ENCODE measurements around the gene JUN. TPM values are rescaled to one million over a fixed set of nuclear protein-coding genes. Genes with fewer than 3 reads are reported as not detected.

The JUN gene
- total RNA-seq, 2 donors from 2014 or later, result 15.1 to 16.3 TPM

DNA sequence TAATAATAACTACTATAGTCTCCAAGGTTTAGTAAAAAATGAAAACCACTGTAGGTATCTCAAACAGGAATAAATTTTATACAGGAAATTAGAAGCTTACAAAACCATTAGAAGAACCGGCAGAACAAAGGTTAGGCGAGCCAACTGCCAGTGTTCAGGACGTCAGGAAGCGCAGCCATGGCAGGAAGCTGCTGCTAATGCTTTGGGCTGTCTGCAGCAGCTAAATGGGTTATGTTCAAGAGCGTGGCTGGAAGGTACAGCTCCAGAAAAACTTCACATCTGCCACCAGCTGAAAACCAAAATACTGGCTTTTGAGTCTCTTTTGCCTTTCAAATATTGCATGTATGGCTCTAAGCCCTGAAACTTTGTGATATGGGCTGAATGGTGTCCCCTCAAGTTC lies 48.3 kb downstream of the JUN start:
- Histone ChIP-seq H3K4me3 (ENCODE audit: low read length) (no peak overlapping the region), H3K9me3 (ENCODE audit: control insufficient read depth, low read length) (peaks cover 9% of the 10 kb centered on the region), H3K36me3 (ENCODE audit: control insufficient read depth, insufficient read depth, low read length) (no peaks in the 10 kb centered on the region), H3K27ac (ENCODE audit: low read depth, low read length) (no peak overlapping the region), H3K27me3 (ENCODE audit: control insufficient read depth, insufficient read depth, low read length, poor library complexity, severe bottlenecking) (no peaks in the 10 kb centered on the region), H3K9ac (ENCODE audit: extremely low read depth, low read length, poor library complexity, severe bottlenecking) (no peak overlapping the region), H3K4me1 (ENCODE audit: control insufficient read depth, insufficient read depth, low read length) (no peaks in the 10 kb centered on the region)
- no peak for DNase-seq
- peaks cover 11% of the 10 kb centered on the region for H3K9me3 Mint-ChIP-seq
- H3K36me3 Mint-ChIP-seq (ENCODE audit: low read depth), result no peaks in the 10 kb centered on the region
- TF ChIP-seq, protein P1, sequence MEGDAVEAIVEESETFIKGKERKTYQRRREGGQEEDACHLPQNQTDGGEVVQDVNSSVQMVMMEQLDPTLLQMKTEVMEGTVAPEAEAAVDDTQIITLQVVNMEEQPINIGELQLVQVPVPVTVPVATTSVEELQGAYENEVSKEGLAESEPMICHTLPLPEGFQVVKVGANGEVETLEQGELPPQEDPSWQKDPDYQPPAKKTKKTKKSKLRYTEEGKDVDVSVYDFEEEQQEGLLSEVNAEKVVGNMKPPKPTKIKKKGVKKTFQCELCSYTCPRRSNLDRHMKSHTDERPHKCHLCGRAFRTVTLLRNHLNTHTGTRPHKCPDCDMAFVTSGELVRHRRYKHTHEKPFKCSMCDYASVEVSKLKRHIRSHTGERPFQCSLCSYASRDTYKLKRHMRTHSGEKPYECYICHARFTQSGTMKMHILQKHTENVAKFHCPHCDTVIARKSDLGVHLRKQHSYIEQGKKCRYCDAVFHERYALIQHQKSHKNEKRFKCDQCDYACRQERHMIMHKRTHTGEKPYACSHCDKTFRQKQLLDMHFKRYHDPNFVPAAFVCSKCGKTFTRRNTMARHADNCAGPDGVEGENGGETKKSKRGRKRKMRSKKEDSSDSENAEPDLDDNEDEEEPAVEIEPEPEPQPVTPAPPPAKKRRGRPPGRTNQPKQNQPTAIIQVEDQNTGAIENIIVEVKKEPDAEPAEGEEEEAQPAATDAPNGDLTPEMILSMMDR (conservative IDR thresholded peaks at IDR 0.05), result no peak
- peaks cover 1% of the 10 kb centered on the region for H3K27me3 Mint-ChIP-seq (ENCODE audit: insufficient read depth)
- H3K4me1 Mint-ChIP-seq, result peaks cover 22% of the 10 kb centered on the region
- H3K4me3 Mint-ChIP-seq, result no peak overlapping the region
- 96 to 97% methylated on average over 5 of the region's 5 CpGs for WGBS, 2 experiments (ENCODE audit: insufficient coverage in 1 of 2, insufficient read length in 1 of 2)
- no peak overlapping the region for H3K27ac Mint-ChIP-seq

DNA sequence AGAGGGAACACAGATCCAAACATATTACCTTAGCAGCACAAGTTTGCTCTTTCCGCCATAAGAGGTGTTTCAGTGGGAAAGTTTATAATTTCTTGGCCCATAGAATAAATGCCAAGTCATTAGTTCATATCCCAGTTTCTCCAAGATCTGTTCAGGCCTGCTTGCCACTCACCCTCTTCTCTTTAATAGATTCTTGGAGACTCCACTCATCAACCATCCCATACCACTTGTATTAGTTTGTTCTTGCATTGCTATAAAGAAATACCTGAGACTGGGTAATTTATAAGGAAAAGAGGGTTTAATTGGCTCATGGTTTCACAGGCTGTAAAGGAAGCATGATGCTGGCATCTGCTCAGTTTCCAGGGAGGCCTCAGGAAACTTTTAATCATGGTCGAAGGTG lies 49.2 kb downstream of the JUN start:
- Histone ChIP-seq H3K27ac (ENCODE audit: low read depth, low read length) (no peak overlapping the region), H3K36me3 (ENCODE audit: control insufficient read depth, insufficient read depth, low read length) (no peaks in the 10 kb centered on the region), H3K27me3 (ENCODE audit: control insufficient read depth, insufficient read depth, low read length, poor library complexity, severe bottlenecking) (no peaks in the 10 kb centered on the region), H3K9ac (ENCODE audit: extremely low read depth, low read length, poor library complexity, severe bottlenecking) (no peak overlapping the region), H3K9me3 (ENCODE audit: control insufficient read depth, low read length) (peaks cover 9% of the 10 kb centered on the region), H3K4me1 (ENCODE audit: control insufficient read depth, insufficient read depth, low read length) (no peaks in the 10 kb centered on the region), H3K4me3 (ENCODE audit: low read length) (no peak overlapping the region)
- TF ChIP-seq, protein P1 (conservative IDR thresholded peaks at IDR 0.05), result no peak
- Mint-ChIP-seq H3K9me3 (peaks cover 11% of the 10 kb centered on the region), H3K4me3 (no peak overlapping the region), H3K27ac (no peak overlapping the region), H3K36me3 (ENCODE audit: low read depth) (no peaks in the 10 kb centered on the region), H3K4me1 (peaks cover 22% of the 10 kb centered on the region), H3K27me3 (ENCODE audit: insufficient read depth) (peaks cover 1% of the 10 kb centered on the region)
- 92 to 100% methylated on average over 2 of the region's 2 CpGs for WGBS, 2 experiments (ENCODE audit: insufficient coverage in 1 of 2, insufficient read length in 1 of 2)
- DNase-seq, result no peak

DNA sequence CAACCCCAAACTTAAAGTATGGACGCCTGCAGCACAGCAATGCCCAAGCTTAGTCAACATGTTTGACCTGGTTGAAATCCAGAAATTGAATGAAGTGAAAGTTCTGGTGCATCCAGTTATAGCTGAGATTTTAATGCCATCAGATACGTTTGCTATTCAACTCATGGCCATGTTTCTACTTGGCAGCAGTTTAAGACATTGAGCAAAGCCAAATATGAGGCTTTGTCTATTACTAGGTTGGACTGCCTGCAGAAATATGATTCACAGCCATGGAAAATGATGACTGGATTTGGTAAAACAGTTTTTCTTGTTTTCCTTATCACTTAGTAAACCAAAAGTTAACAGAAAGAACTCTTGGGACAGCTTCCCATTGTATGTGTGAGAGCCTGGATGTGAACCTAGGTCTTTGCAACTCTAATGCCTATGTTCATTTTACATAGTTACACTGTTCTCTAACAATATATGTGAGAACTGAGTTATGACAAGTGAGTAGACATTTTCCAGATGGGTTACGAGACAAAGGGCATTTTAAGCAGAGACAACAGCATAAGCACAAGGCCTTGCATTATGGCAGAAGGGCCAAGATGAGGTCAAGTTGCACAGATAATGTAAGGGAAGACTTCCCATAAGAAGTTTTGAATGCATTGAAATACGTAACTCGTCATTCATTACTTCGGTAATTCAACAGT lies 51.6 kb downstream of the JUN start:
- Mint-ChIP-seq H3K4me3 (no peak overlapping the region), H3K27me3 (ENCODE audit: insufficient read depth) (peaks cover 1% of the 10 kb centered on the region), H3K36me3 (ENCODE audit: low read depth) (no peaks in the 10 kb centered on the region), H3K9me3 (peaks cover 11% of the 10 kb centered on the region), H3K4me1 (peaks cover 15% of the 10 kb centered on the region), H3K27ac (no peak overlapping the region)
- Histone ChIP-seq H3K27ac (ENCODE audit: low read depth, low read length) (no peak overlapping the region), H3K4me1 (ENCODE audit: control insufficient read depth, insufficient read depth, low read length) (no peaks in the 10 kb centered on the region), H3K9me3 (ENCODE audit: control insufficient read depth, low read length) (peaks cover 9% of the 10 kb centered on the region), H3K4me3 (ENCODE audit: low read length) (no peak overlapping the region), H3K9ac (ENCODE audit: extremely low read depth, low read length, poor library complexity, severe bottlenecking) (no peak overlapping the region), H3K27me3 (ENCODE audit: control insufficient read depth, insufficient read depth, low read length, poor library complexity, severe bottlenecking) (no peaks in the 10 kb centered on the region), H3K36me3 (ENCODE audit: control insufficient read depth, insufficient read depth, low read length) (no peaks in the 10 kb centered on the region)
- TF ChIP-seq, protein P1 (conservative IDR thresholded peaks at IDR 0.05), result no peak
- DNase-seq, result no peak
- WGBS, 2 experiments (ENCODE audit: insufficient coverage in 1 of 2, insufficient read length in 1 of 2), result 95 to 100% methylated on average over 6 of the region's 6 CpGs

Other genes with a start within 250 kb of the JUN start
- gene OMA1, start 237.3 kb downstream of the JUN start, total RNA-seq, result 10 to 100 TPM; 13.0 to 18.4 TPM
- gene TACSTD2, start 206.8 kb downstream of the JUN start, total RNA-seq, result under 1 TPM; 0.46 to 0.51 TPM
- gene MYSM1, start 84.0 kb downstream of the JUN start, total RNA-seq, result 100 to 1,000 TPM; 138 to 158 TPM